Mammary epithelial cell (primary cell): ENCODE results near the gene DNMT3A.

ENCODE experiments used
- EZH2 ChIP-seq: IDR thresholded peaks from 2 replicates; pipeline ENCODE4 v1.6.1; 2012; ENCODE audit warnings: low read length, inconsistent platforms, borderline replicate concordance
- TF ChIP-seq, protein P1 (sequence below), 2 donors: IDR thresholded peaks in 1 of 2; conservative IDR thresholded peaks in 1 of 2; 2 replicates each; pipeline ENCODE4 v1.5.1; 2011 to 2012; ENCODE audit warnings: inconsistent platforms in 2 of 2, low read length in 2 of 2, mild to moderate bottlenecking in 2 of 2, control low read depth in 1 of 2, low read depth in 1 of 2; ENCODE audit not compliant: insufficient read depth in 1 of 2; ENCODE audit errors: extremely low read depth in 1 of 2

- TF ChIP-seq, protein P1, sequence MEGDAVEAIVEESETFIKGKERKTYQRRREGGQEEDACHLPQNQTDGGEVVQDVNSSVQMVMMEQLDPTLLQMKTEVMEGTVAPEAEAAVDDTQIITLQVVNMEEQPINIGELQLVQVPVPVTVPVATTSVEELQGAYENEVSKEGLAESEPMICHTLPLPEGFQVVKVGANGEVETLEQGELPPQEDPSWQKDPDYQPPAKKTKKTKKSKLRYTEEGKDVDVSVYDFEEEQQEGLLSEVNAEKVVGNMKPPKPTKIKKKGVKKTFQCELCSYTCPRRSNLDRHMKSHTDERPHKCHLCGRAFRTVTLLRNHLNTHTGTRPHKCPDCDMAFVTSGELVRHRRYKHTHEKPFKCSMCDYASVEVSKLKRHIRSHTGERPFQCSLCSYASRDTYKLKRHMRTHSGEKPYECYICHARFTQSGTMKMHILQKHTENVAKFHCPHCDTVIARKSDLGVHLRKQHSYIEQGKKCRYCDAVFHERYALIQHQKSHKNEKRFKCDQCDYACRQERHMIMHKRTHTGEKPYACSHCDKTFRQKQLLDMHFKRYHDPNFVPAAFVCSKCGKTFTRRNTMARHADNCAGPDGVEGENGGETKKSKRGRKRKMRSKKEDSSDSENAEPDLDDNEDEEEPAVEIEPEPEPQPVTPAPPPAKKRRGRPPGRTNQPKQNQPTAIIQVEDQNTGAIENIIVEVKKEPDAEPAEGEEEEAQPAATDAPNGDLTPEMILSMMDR (conservative IDR thresholded peaks at IDR 0.05 in 1 of 2, IDR thresholded peaks at IDR 0.05 in 1 of 2; ENCODE audit: extremely low read depth in 1 of 2, insufficient read depth in 1 of 2, low read depth in 1 of 2, low read length in 2 of 2), result no peak
- no peak for TF ChIP-seq EZH2
Measured at GRCh38 chr2:25197336-25198208, 144.2 kb downstream of the DNMT3A start.
